CD4-positive, alpha-beta T cell treated with Interleukin-15 for 1 hour (primary cell): ENCODE results near the gene ACOD1.
A peak's percentile ranks its signal among the peaks of the same experiment; 100 is the strongest.
"Not testable (repeated sequence)": the region's sequence is repeated elsewhere in the genome, so short reads cannot be mapped to it uniquely, and the experiment has no call there.

ENCODE experiments used
- DNase-seq: peaks from one replicate; pipeline ENCODE4 v3.0.0-alpha.2; 2020

The ACOD1 gene

DNA sequence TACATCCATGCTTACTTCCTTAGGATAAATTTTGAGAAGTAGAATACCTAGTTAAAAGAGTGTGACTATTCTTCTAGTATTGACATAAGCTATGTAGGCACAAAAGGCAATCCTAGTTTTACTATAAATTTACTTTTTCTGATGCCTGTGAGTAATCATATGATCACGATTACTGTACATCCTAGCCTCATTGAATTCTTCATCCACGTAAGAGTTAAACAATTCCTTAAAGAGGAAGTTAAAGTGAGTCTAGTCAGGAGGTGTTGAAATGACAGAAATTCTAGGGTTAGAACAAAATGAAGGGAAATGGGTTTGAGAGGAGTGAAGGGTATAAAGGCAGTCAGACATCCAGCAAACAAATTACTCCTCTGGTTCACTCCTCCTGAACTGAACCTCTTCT, at the start of gene ACOD1:
ACOD1 (plus strand) TSS at position 363 of the 400 bp plus-strand sequence. CDS start 48 bp downstream, outside the sequence.
- DNase-seq, result no peak

GRCh38 chr13:76899066-76899465, 49.2 kb upstream of the ACOD1 start:
- not testable (repeated sequence) for DNase-seq

DNA sequence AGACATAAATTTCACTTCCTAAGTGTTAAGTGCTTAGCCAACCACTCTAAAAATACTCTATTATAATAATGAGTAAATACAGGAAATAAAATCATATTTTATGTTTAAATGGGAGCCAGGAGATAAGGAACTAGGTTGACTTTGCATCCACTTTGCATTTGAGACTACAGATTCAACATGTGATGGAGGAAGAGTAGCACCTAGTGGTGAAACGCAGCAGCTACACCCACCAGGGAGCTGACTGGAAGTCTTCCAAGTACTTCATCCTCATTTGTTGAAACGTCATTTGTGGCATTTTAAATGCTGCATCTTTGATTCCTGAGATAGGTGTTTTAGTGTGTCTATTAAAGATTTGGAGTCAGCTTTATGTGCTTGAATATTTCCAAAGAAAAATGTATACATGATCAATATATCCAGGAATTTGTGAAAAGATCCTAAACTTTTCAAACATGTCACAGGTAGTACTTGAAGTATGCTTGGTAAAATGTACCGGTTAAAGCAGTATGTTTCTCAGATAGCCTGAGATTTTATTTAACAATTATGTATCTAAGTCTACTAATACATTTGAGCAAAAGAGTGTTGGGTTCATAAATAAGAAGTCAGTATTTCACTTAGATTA, 44.7 kb upstream of the ACOD1 start:
- DNase-seq, result peak; percentile 69

DNA sequence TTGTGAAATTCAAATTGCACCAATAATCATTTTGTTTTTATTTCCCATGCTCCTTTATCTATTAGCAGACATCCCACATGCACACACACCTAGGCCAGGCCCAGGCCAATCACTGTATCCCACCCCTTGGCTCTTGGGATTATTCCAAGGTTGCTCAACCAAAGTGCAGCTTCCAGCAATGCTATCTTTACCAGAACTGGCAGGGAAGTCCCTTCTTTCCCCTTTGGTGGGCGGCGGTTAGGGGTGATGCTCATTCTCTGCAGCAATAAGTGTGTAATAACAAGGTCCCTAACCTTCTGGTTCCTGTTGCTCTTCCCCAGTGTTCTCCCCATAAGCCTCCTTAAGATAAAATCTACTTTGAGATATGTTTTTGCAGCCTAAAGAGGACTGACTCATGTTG, 43.8 kb upstream of the ACOD1 start:
- no peak for DNase-seq

DNA sequence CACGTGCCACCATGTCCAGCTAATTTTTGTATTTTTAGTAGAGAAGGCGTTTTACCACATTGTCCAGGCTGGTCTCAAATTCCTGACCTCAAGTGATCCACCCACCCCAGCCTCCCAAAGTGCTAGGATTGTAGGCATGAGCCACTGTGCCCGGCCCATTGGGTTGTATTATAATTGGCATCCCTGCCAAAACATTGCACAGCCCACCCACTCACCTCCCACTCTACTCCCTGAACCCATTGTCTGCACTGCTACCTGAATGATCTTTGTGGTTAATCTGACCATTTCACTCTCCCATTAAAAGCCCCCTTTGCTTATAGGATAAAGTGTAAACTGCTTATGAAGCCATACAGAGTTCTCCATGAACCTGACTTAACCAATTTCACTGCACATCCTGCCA, 35.8 kb upstream of the ACOD1 start:
- DNase-seq, result no peak

DNA sequence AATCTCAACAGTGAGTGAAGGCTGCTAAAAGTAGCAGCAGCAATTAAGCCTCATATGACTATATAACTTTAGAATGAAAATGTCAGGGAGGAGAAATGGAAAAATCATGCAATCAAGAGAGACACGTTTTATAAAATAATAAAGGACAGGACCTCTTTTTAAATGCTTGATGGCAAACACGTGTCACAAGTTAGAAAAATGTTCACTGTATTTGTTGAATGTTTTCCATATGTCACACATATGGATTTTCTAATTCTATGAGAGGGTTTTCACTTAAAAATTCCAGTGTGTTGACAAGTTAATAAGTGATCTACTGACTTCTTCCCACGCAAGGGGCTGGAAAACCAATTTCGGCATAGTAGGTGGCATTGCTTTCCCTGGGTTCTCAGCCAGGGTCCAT, 34.4 kb upstream of the ACOD1 start:
- DNase-seq, result no peak

- DNase-seq, result no peak
Measured at GRCh38 chr13:76917095-76917494, 31.2 kb upstream of the ACOD1 start.

DNA sequence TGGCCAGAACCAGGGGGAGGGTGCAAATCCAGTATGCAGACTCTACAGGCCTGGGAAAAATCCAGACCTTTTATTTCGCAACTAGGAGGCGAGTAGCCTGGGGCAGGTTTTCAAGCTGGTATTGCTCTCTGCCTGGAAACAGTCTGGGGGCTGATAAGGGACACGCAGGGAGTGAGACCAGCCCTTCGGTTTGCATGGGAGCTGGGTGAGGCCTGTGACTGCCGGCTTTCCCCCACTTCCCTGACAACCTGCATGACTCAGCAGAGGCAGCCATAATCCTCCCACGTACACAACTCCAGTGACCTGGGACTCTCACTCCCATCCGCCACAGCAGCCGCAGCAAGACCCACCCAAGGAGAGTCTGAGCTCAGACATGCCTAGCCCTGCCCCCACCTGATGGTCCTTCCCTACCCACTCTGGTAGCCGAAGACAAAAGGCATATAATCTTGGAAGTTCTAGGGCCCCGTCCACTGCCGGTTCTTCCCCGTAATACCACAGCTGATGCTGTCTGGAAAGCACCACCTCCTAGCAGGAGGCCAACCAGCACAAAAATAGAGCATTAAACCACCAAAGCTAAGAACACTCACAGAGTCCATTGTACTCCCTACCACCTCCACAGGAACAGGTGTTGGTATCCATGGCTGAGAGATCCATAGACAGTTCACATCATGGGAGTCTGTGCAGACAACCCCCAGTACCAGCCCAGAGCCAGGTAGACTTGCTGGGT, 30.4 kb upstream of the ACOD1 start:
- DNase-seq, result not testable (repeated sequence)

DNA sequence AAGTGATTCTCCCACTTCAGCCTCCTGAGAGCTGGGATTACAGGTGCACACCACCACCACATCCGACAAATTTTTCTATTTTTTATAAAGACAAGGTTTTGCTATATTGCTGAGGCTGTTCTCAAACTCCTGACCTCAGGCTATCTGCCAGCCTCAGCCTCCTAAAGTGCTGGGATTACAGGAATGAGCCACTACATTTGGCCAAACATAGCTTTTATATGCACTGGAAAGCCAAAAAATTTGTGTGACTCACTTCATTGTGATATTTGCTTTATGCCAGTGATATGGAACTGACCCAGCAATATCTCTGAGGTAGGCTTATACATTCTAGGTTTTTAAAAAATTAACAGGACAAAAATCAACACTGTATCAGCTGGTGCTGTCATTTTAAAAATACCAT, 26.8 kb upstream of the ACOD1 start:
- DNase-seq, result no peak

GRCh38 chr13:76925115-76925514, 23.2 kb upstream of the ACOD1 start:
- no peak for DNase-seq

GRCh38 chr13:76927955-76928354, 20.4 kb upstream of the ACOD1 start:
- DNase-seq, result no peak

DNA sequence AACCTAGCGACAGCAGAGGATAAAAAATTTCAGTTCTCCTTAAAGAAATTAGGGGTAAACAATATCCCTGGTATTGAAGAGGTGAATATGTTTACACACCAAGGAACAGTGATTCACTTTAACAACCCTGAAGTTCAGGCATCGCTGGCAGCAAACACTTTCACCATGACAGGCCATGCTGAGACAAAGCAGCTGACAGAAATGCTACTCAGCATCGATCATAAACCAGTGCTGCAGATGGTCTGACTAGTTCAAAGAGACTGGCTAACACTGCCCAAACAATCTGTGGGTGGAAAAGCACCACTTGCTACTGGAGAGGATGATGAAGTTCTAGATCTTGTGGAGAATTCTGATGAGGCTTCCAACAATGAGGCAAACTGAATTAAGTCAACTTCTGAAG, 19.9 kb upstream of the ACOD1 start:
- no peak for DNase-seq

GRCh38 chr13:76929320-76929719, 19.0 kb upstream of the ACOD1 start:
- no peak for DNase-seq

- no peak for DNase-seq
Measured at GRCh38 chr13:76929851-76930374, 18.4 kb upstream of the ACOD1 start.

GRCh38 chr13:76932076-76932475, 16.2 kb upstream of the ACOD1 start:
- no peak for DNase-seq

GRCh38 chr13:76934671-76935070, 13.6 kb upstream of the ACOD1 start:
- no peak for DNase-seq

DNA sequence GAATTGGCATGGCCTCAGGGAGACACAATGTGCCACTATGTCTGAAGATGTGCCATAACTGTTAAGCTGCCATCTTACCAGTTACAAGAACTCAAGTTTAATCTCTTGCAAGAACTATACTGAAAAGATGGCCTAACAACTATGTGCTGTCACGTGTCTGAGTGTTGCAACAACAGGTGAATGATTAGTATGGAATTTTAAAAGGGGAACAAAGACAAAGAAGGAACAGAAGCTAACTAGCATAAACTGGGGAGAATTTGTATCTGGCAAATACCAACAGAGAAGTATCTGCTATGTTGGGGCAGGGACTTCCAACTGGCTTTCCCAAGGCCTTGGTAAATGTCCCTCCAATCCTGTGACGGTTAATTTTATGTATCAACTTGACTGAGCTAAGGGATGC, 11.5 kb upstream of the ACOD1 start:
- no peak for DNase-seq

- DNase-seq, result peak; percentile 19
Measured at GRCh38 chr13:76937281-76937820, 11.0 kb upstream of the ACOD1 start.

GRCh38 chr13:76939215-76939614, 9.1 kb upstream of the ACOD1 start:
- DNase-seq, result no peak

DNA sequence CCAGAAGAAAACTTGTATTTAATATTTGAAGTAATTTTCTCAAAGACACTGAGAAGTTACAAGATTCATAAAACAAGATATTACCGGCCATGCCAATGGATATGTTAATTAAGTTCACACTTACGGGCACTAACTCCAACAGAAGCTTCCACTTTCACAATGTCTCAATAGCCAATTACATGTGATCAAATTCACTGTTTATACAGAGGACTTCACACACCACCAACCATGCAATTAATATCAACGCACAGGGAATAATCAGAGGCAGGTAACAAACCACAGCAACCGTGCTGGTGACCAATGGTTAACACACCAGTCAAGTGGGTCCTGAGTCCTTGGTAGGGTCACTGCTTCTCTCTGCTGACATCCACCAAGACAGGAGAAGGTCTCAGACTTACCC, 5.9 kb upstream of the ACOD1 start:
- no peak for DNase-seq

DNA sequence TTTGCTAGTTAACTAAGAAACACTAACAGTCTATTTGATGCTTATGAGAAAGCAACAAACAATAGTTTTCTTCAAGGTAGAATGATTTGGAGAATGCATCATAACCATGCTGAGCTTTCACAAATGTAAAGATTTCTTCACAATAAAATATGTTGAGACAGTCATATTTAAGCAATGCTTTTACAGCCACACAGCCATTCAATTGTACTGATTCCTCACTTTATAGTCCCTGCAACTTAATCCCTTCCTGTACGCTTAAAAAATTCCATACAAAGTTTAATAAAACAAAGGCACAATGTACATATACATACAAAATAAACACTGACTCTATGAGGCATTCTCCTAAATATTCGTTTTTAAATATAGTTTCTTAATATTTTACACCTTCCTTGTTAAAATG, 4.7 kb upstream of the ACOD1 start:
- DNase-seq, result no peak

DNA sequence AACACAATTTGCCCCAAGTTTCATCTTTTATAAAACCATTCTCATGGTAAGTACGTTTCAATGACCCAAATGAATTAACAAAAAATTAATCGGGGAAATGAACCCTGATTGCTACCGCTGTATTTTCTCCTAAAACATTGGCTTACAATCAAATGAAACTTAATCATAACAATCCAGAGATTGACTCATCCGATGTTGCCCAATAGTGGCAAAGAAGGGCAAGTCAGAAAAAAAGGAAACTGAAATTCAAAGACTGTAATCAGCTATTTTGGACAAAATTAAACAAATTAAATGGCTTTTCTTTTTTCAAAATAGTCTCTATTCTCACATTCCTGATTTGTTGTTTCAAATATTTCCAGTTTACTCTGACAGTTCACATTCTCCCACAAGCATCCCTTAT, 3.9 kb upstream of the ACOD1 start:
- no peak for DNase-seq

DNA sequence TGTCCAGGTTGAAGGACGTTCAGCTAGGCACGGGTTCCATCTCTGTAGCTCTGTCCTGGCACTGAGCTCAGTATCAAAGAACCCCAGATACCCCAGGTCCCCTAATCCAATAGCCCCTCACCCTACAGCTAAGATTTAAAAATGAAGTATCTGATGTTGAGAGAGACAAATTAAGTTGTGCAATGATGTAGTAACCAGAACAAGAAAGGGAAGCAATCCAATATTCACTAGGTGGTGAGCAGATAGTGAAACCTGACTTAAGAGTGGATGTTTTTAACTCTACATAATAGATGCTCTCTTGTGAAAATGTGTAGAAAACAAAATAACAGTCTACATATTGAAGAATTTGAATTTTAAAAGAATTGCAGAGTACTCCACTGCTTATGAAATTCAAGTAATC, 1.8 kb downstream of the ACOD1 start:
- DNase-seq, result no peak

GRCh38 chr13:76953968-76954367, 5.7 kb downstream of the ACOD1 start:
- DNase-seq, result no peak
